Measurements from ENCODE around the gene NR5A1. TPM values are rescaled to one million over a fixed set of nuclear protein-coding genes. Genes with fewer than 3 reads are reported as not detected.

The NR5A1 gene
- total RNA-seq, 1 donor from 2014 or later, result 1.0 TPM

DNA sequence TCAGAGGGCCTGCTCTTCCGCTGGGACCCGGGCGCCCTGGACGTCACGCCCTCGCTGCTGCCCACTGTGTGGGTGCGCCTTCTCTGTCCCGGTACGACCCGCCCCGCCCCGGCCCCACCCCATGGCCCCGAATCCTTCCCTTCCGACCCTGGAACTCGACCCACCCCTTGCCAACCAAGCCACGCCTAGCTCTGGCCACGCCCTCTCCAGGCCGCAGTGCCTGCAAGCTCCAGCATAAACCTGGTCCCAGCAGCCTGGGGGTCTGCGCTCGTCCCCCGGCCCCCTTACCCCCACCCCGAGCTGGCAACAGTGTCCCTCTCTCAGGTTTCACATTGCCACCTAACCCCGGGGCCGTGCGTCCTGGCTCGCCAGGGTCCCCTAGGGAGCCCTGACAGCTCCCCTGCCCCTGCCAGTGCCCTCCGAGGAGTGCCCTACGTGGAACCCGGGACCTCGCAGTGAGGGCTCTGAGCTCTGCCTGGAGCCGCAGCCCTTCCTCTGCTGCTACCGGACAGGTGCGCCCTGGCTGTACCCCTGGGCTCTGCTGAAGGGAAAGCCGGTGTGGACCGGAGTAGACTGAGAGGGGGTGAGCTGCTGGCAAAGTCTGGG, 53.5 kb downstream of the NR5A1 start:
- peaks cover 3% of the 10 kb centered on the region for H4K20me1 ChIP-seq (ENCODE audit: low read depth)
- peaks cover 12% of the 10 kb centered on the region for H3K4me1 ChIP-seq
- H3K9ac ChIP-seq, result no peak overlapping the region
- DNase-seq (ENCODE audit: low spot score), result peak; percentile 72
- H3K27me3 Mint-ChIP-seq (ENCODE audit: insufficient read depth, low read depth), result peaks cover 36% of the 10 kb centered on the region
- H3K36me3 Mint-ChIP-seq, result no peaks in the 10 kb centered on the region
- peak overlapping the region; percentile 68 for H2AFZ ChIP-seq (replicated peaks)
- TF ChIP-seq EZH2 (IDR thresholded peaks at IDR 0.05), result no peak
- TF ChIP-seq EZH2phosphoT487 (IDR thresholded peaks at IDR 0.05), result no peak
- no peak for TF ChIP-seq CTCF (IDR thresholded peaks at IDR 0.05)
- no peak overlapping the region for H3K27ac ChIP-seq
- H3K36me3 ChIP-seq, result no peaks in the 10 kb centered on the region
- peak overlapping the region; percentile 43 for H3K4me3 ChIP-seq
- H3K27me3 ChIP-seq, result peaks cover 45% of the 10 kb centered on the region
- no peaks in the 10 kb centered on the region for H3K79me2 ChIP-seq (ENCODE audit: low read depth)
- H3K9me3 ChIP-seq (ENCODE audit: low read depth), result no peaks in the 10 kb centered on the region
- H3K27ac Mint-ChIP-seq, result no peak overlapping the region
- H3K4me1 Mint-ChIP-seq, result peaks cover 9% of the 10 kb centered on the region
- no peaks in the 10 kb centered on the region for H3K9me3 Mint-ChIP-seq
- peak overlapping the region; percentile 79 for H3K4me2 ChIP-seq
- peak overlapping the region; percentile 64 for H3K4me3 Mint-ChIP-seq
- H3F3A ChIP-seq (ENCODE audit: low read depth), result peaks cover 21% of the 10 kb centered on the region

- no peaks in the 10 kb centered on the region for H3K79me2 ChIP-seq (ENCODE audit: low read depth)
- H3F3A ChIP-seq (ENCODE audit: low read depth), result peaks cover 21% of the 10 kb centered on the region
- H3K4me1 ChIP-seq, result peaks cover 12% of the 10 kb centered on the region
- H2AFZ ChIP-seq (replicated peaks), result peak overlapping the region; percentile 68
- H3K4me3 ChIP-seq, result peak overlapping the region; percentile 43
- H3K27ac ChIP-seq, result no peak overlapping the region
- no peaks in the 10 kb centered on the region for H3K36me3 ChIP-seq
- H3K4me2 ChIP-seq, result peak overlapping the region; percentile 79
- TF ChIP-seq EZH2 (IDR thresholded peaks at IDR 0.05) (no peak), CTCF (IDR thresholded peaks at IDR 0.05) (no peak), EZH2phosphoT487 (IDR thresholded peaks at IDR 0.05) (no peak)
- peaks cover 45% of the 10 kb centered on the region for H3K27me3 ChIP-seq
- H3K27me3 Mint-ChIP-seq (ENCODE audit: insufficient read depth, low read depth), result peaks cover 33% of the 10 kb centered on the region
- H3K9me3 ChIP-seq (ENCODE audit: low read depth), result no peaks in the 10 kb centered on the region
- H3K27ac Mint-ChIP-seq, result no peak overlapping the region
- H3K4me1 Mint-ChIP-seq, result peaks cover 9% of the 10 kb centered on the region
- H3K9me3 Mint-ChIP-seq, result no peaks in the 10 kb centered on the region
- no peak overlapping the region for H3K9ac ChIP-seq
- H4K20me1 ChIP-seq (ENCODE audit: low read depth), result peaks cover 3% of the 10 kb centered on the region
- DNase-seq (ENCODE audit: low spot score), result no peak
- peak overlapping the region; percentile 72 for H3K4me3 Mint-ChIP-seq
- no peaks in the 10 kb centered on the region for H3K36me3 Mint-ChIP-seq
Measured at GRCh38 chr9:124452841-124453585, 54.2 kb downstream of the NR5A1 start.

DNA sequence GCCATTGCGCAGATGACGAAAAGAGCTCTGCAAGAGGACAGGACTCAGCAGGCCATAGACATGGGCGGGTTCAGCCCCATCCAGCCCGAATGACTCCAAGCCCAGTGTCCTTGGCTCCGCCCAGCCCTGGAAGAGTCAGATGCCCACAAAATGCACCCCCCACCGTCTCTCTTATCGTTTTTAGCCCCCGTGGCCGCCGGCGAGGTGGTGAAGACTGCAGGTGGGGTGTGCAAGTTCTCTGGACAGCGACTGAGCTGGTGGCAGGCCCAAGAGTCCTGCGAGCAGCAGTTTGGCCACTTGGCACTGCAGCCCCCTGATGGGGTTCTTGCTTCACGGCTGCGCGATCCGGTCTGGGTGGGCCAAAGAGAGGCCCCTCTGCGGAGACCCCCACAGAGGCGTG, 54.9 kb downstream of the NR5A1 start:
- peaks cover 33% of the 10 kb centered on the region for H3K27me3 Mint-ChIP-seq (ENCODE audit: insufficient read depth, low read depth)

More for the DNA sequence above, 54.9 kb downstream of the NR5A1 start:
- H3K9ac ChIP-seq, result no peak overlapping the region
- peaks cover 21% of the 10 kb centered on the region for H3F3A ChIP-seq (ENCODE audit: low read depth)
- H3K4me2 ChIP-seq, result no peak overlapping the region
- H3K9me3 ChIP-seq (ENCODE audit: low read depth), result no peaks in the 10 kb centered on the region
- DNase-seq (ENCODE audit: low spot score), result no peak
- TF ChIP-seq CTCF (IDR thresholded peaks at IDR 0.05) (no peak), EZH2phosphoT487 (IDR thresholded peaks at IDR 0.05) (no peak), EZH2 (IDR thresholded peaks at IDR 0.05) (no peak)
- H3K36me3 ChIP-seq, result no peaks in the 10 kb centered on the region
- H3K27ac ChIP-seq, result no peak overlapping the region
- peaks cover 9% of the 10 kb centered on the region for H3K4me1 Mint-ChIP-seq
- H2AFZ ChIP-seq (replicated peaks), result no peak overlapping the region
- no peak overlapping the region for H3K27ac Mint-ChIP-seq
- peaks cover 12% of the 10 kb centered on the region for H3K4me1 ChIP-seq
- no peak overlapping the region for H3K4me3 ChIP-seq
- peaks cover 3% of the 10 kb centered on the region for H4K20me1 ChIP-seq (ENCODE audit: low read depth)
- H3K36me3 Mint-ChIP-seq, result no peaks in the 10 kb centered on the region
- peak overlapping the region; percentile 72 for H3K4me3 Mint-ChIP-seq
- H3K79me2 ChIP-seq (ENCODE audit: low read depth), result no peaks in the 10 kb centered on the region
- H3K27me3 ChIP-seq, result peaks cover 45% of the 10 kb centered on the region
- H3K9me3 Mint-ChIP-seq, result no peaks in the 10 kb centered on the region
